ENCODE measurements around the gene CDH22. TPM values are rescaled to one million over a fixed set of nuclear protein-coding genes. Genes with fewer than 3 reads are reported as not detected.
A peak's percentile ranks its signal among the peaks of the same experiment; 100 is the strongest.

Gene CDH22
- total and polyA plus RNA-seq, 12 donors, result 0.04 to 11.0 (median 0.64) TPM

DNA sequence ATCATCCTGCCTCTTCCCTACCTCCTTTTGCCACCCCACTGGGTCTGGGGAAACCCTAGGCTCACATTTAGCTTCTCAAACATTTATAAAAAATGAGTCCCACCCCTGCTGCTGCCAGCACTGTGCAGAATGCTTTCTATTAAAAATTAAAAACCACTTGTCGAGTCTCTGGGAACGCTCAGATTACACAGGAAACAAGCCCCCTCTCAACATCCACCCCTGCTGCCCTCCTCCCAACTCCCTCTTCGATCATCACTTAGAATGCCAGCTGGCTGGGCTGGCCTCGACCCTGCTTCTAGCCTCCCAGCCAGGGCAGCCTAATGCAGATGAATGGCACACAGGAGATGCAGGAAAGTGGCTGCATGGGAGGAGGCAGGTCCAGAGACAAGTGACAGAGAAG lies 75.8 kb downstream of the CDH22 start:
- WGBS, 2 donors, result 27% methylated on average over 4 of the region's 4 CpGs
- peaks cover 0 to 39% (median 18%) of the 10 kb centered on the region in 7 donors for H3K27me3 ChIP-seq
- H3K4me3 ChIP-seq, result no peak overlapping the region
- TF ChIP-seq, protein P1, sequence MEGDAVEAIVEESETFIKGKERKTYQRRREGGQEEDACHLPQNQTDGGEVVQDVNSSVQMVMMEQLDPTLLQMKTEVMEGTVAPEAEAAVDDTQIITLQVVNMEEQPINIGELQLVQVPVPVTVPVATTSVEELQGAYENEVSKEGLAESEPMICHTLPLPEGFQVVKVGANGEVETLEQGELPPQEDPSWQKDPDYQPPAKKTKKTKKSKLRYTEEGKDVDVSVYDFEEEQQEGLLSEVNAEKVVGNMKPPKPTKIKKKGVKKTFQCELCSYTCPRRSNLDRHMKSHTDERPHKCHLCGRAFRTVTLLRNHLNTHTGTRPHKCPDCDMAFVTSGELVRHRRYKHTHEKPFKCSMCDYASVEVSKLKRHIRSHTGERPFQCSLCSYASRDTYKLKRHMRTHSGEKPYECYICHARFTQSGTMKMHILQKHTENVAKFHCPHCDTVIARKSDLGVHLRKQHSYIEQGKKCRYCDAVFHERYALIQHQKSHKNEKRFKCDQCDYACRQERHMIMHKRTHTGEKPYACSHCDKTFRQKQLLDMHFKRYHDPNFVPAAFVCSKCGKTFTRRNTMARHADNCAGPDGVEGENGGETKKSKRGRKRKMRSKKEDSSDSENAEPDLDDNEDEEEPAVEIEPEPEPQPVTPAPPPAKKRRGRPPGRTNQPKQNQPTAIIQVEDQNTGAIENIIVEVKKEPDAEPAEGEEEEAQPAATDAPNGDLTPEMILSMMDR (IDR thresholded peaks at IDR 0.05), result no peak
- DNase-seq, result no peak
- no peak for ATAC-seq
- no peaks in the 10 kb centered on the region for H3K9me3 ChIP-seq
- intact Hi-C loops (cut with DNase I), result no loop called here
- no peak overlapping the region for H3K27ac ChIP-seq
- H3K4me1 ChIP-seq, result no peaks in the 10 kb centered on the region
- H3K36me3 ChIP-seq, result no peaks in the 10 kb centered on the region

DNA sequence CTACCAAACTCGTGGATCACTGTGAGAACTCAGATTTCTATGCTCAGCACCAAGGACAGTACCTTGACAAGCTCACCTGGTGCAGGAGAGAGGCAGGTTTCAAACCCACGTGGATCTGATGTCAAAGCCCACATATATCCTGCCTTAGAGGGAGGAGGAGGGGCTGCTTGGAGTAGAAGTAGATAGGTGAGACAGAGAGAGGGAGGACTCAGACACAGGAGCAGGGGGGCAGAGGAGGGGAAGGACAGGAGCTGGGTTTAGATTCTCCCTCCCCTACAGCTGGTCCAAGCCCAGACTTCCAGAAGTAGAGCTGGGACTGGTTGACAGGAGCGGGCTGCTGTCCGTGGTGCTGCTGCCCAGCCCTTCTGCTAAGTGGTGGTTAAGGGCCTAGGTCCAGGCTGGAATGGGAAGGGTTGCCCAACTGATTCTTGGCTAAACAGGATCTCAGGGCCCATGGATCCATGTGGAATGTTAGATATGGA lies 77.5 kb downstream of the CDH22 start:
- intact Hi-C loops (cut with DNase I), result no loop called here
- DNase-seq, result peak in 1 of 2 donors; percentile 39
- H3K4me3 ChIP-seq, result no peak overlapping the region
- H3K27ac ChIP-seq, result no peak overlapping the region
- ATAC-seq, result peak in 7 of 8 donors; percentile 55 to 81 (median 66)
- H3K36me3 ChIP-seq, result no peaks in the 10 kb centered on the region
- TF ChIP-seq, protein P1 (IDR thresholded peaks at IDR 0.05), result no peak
- H3K27me3 ChIP-seq, result peaks cover 0 to 43% (median 30%) of the 10 kb centered on the region in 7 donors
- no peaks in the 10 kb centered on the region for H3K4me1 ChIP-seq
- WGBS, 2 donors, result 0 to 1% methylated on average over 4 of the region's 4 CpGs
- H3K9me3 ChIP-seq, result no peaks in the 10 kb centered on the region

DNA sequence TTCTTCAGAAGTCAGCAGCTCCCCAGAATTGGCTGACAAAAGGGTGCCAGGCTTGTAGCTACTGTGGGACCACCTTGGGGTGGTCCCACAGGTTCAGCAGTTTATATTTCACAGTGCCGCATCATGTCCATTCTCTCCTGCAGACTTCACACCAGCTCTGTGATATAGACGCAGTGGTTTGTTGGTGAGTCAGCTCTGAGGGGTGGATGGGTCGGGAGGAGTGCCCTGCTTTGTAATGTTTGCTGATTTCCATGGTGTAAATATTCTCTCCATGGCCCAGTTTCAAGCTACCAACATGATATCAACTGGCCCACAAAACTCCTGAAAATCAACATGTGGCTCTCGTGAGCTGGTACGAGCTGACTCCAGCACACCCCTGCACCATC lies 78.2 kb downstream of the CDH22 start:
- H3K27me3 ChIP-seq, result peaks cover 0 to 44% (median 36%) of the 10 kb centered on the region in 7 donors
- TF ChIP-seq, protein P1 (IDR thresholded peaks at IDR 0.05), result no peak
- no peak overlapping the region for H3K27ac ChIP-seq
- DNase-seq, result no peak
- no peak overlapping the region for H3K4me3 ChIP-seq
- intact Hi-C loops (cut with DNase I), result no loop called here
- ATAC-seq, result no peak
- no peaks in the 10 kb centered on the region for H3K9me3 ChIP-seq
- 75 to 76% methylated on average over 5 of the region's 5 CpGs for WGBS, 2 donors
- no peaks in the 10 kb centered on the region for H3K36me3 ChIP-seq
- H3K4me1 ChIP-seq, result no peaks in the 10 kb centered on the region

DNA sequence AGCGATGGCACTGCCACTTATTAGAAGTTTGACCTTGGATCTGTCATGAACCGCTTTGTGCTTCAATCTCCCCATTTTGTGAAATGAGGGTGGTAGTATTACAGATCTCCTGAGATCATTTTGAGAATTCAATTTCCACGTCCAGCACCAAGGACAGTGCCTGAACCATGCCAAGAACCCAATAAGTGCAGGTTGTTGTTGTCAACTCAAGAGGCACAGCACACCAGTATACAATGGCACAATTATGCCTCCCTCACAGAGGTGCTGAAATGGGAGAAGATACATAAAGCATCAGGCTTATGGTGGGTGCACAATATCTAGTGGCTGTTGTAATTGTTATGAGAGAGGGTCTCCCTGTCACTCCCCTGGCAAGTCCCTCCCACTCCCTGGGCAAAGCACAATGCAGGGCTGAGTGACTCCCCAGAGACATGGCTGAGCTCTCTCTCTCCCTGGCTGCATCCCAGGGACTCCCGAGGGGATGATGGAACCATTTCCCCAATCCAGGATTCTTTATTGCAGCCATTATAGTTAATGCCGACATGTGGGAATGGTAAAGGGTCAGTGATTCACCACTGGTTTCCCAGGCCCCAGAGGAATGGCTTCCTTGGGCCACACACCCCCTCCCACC lies 78.7 kb downstream of the CDH22 start:
- DNase-seq, result no peak
- no peaks in the 10 kb centered on the region for H3K36me3 ChIP-seq
- no peaks in the 10 kb centered on the region for H3K9me3 ChIP-seq

More for the DNA sequence above, 78.7 kb downstream of the CDH22 start:
- intact Hi-C loops (cut with DNase I), result no loop called here
- ATAC-seq, result no peak
- H3K27ac ChIP-seq, result no peak overlapping the region
- peaks cover 0 to 46% (median 36%) of the 10 kb centered on the region in 7 donors for H3K27me3 ChIP-seq
- TF ChIP-seq, protein P1 (IDR thresholded peaks at IDR 0.05), result no peak
- H3K4me3 ChIP-seq, result no peak overlapping the region
- WGBS, 2 donors, result 40 to 52% methylated on average over 5 of the region's 5 CpGs
- no peaks in the 10 kb centered on the region for H3K4me1 ChIP-seq

Measured in heart right ventricle (tissue), 16 donors.